ENCODE data around the gene HSPB1.
"Not testable (repeated sequence)": the region's sequence is repeated elsewhere in the genome, so short reads cannot be mapped to it uniquely, and the experiment has no call there.

HSPB1 gene

GRCh38 chr7:76281706-76282343 is 20.6 kb upstream of the HSPB1 start:
- no peak for DNase-seq

DNA sequence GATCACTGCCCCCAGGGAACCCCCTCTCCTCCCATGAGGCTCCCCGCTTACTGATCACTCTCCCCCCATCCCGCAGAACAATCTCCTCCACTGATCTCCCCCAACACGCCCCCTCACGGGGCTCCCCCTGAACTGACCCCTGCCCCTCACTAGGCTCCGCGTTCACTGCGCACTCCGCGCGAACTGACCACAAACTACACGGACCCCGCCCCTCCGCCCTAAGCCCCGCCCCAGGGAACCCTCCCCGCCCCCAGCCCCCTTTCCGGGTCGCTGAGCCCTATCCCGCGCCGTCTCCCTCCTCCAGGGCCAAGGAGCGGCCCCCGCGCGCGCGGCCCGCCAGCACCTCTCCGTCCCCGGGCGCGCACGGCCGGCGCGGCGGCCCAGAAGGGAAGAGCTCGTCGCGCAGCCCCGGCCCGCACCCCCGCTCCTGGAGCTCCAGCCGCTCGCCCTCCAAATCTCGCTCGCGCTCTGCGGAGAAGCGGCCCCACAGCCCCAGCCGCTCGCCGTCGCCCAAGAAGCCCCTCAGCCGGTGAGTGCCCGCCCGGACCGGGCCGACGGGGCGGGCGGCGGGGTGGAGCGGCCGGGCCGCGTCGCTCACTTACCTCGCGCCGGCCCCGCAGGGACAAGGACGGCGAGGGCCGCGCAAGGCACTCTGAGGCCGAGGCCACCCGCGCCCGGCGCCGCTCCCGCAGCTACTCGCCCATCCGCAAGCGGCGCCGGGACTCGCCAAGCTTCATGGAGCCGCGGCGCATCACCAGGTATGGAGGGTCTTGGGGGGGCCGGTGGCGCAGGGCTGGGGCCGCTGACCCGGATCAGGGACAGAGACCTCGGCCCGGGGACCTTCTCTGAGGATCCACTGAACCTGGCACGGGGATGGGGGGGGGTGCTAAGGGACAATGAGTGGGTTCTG is 19.9 kb upstream of the HSPB1 start:
- no peak for DNase-seq

DNA sequence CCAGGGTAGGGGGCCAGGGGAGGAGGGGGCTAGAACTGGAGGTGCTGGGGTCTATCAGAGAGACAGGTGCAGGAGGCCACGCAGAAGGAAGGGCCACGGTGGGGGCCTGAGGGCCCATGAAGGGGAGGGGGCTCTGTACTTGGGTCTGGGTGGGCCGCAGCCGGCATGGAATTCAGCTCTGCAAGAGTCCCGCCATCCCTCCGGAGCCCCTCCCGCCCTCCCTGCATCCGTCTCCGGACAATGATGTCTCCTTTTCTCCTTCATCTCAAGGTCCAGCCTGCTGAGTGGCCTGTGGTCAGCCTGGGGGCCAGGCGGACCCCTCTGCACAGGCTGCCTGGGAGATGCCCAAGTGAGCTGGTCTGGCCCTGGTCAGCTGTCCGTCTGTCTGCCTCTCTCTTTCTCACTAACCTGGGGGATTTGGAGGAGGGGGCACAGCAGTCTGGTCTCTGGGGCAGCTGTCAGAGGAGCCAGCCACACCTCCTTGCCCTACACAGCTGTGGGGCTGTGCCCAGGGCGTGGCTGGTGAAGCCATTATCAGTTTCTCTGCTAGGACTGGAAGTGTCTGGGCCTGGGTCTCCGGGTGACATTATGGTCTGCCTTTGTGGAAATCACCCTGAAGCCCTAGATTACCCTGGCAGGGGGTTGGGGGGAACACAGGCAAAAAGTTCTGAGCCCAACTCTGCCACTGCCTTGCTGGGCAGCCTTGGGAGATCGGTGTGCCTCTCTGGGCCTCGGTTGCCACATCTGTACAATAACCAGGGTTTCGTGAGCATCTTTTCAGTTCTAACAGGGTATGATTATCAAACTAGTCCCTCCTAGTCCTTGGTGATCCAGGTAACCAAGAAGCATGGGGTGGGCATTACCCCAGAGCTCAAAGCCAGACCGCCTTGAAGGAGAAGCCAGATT is 19.0 kb upstream of the HSPB1 start:
- no peak for DNase-seq

- DNase-seq = no peak
Observed at GRCh38 chr7:76285604-76286374, 16.7 kb upstream of the HSPB1 start.

DNA sequence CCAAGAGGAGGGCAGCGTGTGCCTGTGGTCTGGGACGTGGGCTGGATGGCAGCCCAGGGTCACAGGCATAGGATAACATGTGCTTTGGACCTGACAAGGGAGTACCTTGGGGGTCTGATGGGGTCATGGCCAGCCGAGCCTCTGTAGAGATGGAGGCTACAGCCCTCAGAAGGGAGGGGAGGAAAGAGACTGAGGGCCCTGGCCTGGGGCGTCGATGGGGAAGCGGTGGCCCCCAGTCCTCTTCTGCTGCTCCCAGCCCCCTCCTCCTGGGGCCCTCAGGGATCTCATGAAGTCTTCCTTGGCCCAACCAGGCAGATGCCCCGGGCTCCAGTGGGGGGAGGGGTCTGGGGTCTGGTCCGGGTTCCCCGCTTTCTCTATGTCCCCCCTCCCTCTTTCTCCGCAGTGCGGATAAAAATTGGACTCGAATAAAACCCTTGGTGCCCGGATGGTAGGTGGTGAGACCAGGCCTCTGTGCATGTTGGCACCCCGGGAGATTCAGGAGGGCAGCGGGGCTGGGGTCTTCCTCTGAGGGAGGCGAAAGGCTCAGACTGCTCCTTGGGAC is 15.6 kb upstream of the HSPB1 start:
- DNase-seq = no peak

- not testable (repeated sequence) for DNase-seq
Observed at GRCh38 chr7:76290847-76291350, 11.6 kb upstream of the HSPB1 start.

- DNase-seq = peak; percentile 39
Observed at GRCh38 chr7:76291351-76292212, 10.9 kb upstream of the HSPB1 start.

- no peak for DNase-seq
Observed at GRCh38 chr7:76292213-76292573, 10.3 kb upstream of the HSPB1 start.

- not testable (repeated sequence) for DNase-seq
Observed at GRCh38 chr7:76292911-76293310, 9.6 kb upstream of the HSPB1 start.

DNA sequence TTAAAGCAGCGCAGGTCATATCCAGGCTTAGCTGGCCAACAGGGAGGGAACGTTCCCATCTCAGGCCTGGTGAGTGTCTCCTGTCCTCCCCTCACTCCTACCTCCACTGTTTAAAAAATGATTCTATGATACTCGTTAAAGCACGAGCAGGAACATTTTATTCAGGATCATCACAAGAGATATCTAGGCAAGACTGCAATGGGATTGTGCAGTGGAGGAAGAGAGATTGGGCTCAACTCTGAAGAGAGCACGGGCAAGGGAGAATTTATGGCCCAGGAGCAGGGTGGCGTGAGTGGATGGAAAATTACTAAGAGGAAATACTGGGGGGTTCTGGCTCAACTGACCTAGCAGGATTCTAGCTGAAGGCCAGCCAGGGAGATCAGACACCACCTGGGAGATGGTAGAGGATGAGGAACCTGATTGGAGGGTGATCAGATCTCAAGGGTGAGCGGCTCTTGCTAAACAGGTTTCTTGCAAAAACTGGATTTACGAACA is 9.0 kb upstream of the HSPB1 start:
- no peak for DNase-seq

DNA sequence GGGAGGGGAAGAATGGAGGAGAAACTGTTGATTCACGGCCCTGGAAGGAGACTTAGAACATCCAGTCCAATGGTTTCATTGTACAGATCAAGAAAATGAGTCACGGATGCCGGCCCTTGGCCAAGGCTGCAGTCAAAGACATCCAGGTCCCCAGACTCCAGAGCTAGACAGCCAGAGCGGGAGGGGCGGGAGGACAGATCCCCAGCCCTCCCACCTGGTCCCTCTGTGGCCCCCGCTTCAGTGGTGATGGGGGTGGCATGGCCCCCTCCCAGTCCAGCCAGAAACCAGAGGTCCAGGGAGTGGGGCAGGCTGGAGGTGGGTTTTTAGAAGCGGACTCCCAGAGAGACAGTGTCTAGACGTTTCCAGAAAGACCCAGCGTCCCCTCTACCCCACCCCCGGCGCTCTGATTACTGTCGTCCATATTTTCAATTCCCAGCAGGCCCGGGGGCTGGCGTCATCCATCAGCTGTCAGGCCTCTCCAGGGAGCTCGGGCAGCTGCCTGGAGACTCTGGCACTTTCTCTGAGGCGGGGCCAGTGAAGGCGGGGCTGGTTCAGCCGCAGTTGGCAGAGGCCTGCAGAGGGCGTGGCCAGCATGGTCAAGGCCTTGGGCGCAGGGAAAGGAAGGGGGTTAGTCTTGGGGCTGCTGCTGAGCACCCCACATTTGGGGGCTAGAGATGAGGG is 8.0 kb upstream of the HSPB1 start:
- DNase-seq = peak; percentile 42

DNA sequence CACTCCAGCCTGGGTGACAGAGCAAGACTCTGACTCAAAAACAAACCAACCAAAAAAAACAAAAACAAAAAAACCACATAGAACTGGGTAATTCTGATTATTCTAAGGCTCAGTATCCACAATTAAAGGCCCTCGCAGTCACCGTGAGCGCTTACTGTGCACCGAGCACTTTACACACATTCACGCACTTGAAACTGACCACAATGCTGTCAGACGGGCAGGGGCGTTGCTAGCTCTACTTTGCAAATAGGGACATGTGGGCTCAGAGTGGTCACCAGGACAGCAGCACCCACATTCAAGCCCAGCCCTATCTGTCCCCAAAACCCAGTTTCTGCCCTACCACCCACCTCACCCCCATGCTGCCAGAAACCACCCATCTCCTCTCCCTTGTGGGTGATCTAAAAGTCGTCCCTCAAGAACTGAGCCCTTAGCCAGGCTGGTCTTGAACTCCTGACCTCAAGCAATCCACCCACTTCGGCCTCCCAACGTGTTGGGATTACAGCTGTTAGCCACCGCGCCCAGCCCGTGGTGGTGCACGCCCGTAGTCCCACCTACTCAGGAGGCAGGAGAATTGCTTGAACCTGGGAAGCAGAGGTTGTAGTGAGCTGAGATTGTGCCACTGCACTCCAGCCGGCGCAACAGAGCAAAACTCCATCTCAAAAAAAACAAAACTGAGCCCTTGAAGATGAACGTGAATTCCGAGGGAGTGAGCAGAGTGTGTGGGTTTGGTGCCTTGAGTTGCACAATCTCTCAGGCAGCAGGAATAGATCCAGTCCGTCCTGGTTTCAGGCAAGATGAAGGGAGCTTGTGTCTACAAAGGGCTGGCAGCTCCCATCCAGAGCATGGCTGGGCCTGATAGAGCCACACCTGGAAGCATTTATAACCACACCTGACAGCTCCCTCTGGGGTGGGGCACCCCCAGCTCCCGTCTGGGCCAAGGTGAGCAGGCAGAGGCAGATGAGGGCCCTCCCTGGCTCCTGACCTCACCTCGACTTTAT is 5.4 kb upstream of the HSPB1 start:
- DNase-seq = no peak

DNA sequence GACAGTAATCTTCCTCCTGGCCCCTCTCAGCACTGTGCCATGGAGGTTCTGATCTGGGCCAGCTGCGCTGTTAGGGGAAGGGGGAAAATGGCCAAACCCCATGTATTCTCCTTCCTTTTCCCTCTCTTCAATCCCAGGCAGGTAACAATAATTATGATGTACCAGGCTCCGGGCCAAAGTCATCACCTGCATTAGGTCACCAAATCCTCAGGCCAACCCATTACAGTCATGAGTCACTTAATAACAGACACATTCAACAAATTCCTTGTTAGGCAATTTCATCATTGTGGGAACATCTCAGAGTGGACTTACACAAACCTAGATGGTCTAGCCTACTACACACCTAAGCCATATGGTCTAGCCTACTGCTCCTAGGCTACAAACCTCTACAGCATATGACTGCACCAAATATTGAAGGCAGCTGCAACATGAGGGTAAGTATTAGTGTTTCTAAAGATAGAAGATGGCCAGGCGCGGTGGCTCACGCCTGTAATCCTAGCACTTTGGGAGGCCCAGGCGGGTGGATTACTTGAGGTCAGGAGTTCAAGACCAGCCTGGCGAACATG is 2.2 kb upstream of the HSPB1 start:
- DNase-seq = no peak

DNA sequence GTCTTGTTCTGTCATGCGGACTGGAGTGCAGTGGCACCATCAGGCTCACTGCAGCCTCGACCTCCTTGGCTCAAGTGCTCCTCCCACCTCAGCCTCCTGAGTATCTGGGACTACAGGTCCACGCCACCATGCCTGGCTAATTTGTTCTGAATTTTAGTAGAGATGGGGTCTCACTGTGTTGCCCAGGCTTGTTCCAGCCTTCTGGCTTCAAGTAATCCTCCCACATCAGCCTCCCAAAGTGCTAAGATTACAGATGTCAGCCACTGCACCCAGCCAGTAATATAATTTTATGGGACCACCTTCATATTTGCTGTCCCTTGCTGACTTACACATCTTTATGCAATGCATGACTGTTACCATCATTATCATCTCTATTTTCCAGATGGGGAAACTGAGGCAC is 1.5 kb upstream of the HSPB1 start:
- DNase-seq = no peak

- DNase-seq = no peak
Observed at GRCh38 chr7:76303202-76304147, 1.0 kb downstream of the HSPB1 start.

DNA sequence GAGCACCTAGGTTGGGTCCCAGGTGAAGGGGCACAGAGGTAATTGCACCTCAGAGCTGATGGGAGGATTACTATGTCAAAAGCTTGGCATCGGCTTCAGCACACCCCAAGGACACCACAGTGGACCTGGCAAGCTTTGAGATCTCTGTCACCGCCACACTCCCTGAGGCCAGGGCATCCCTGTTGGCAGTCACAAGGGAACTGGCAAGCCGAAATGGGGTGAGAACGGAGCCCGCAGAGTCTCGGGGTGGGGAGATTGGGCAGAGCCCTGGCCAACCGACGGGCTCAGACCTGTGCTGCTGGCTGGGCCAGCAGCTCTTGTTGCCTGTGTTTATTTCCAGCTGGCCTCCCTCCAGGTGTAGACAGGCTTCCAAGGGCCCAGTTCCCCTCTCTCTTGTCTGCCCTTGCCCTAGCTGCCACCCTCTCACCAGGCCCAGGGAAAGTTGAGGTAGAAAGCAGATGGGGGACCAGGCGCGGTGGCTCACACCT is 2.5 kb downstream of the HSPB1 start:
- peak; percentile 19 for DNase-seq

- not testable (repeated sequence) for DNase-seq
Observed at GRCh38 chr7:76308874-76309273, 6.4 kb downstream of the HSPB1 start.

Measured in cortex of kidney (tissue), 1 donor.